Measurements from ENCODE around the gene SP3.

DNA sequence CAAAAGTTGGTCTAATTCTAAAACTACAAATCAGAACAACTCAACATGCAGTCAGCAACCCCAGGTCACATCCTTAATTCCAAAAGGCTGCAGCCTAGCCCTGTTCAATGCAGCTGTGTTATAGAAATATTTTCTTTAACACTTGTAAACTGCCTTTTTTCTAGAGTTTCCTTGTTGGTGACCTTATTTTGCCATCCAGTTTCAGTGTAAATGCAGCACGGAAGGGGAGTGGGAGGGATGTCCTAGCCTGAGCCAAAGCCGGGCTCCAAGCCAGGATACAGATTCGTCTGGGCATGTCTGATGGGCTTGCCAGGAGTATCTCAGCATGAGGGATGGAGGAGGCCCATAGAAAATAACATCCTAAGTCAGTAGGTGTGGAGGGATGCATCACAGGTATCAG lies 17.7 kb upstream of the SP3 start:
- TF ChIP-seq POLR2AphosphoS5 (IDR thresholded peaks at IDR 0.05; ENCODE audit: insufficient read depth in 1 of 2, low read depth in 1 of 2) (no peak), CTCF (IDR thresholded peaks at IDR 0.05) (no peak), POLR2A (IDR thresholded peaks at IDR 0.05) (no peak)
